MM.1S (cell line): ENCODE measurements around the gene PEX5.

ENCODE experiments used
- DNase-seq: peaks from one replicate; pipeline ENCODE4 v3.0.0-alpha.2; 2015
- H2AFZ ChIP-seq: fragments of 300-600 bp; sonication (generic); 2 replicates; pipeline ENCODE4 v1.6.0; 2016; ENCODE audit warnings: antibody characterized with exemption, low read length
- H3F3A ChIP-seq: fragments of 300-600 bp; sonication (generic); 2 replicates; pipeline ENCODE4 v1.6.1; 2016; ENCODE audit warnings: mild to moderate bottlenecking, antibody characterized with exemption, low read length, moderate library complexity, mixed read lengths; ENCODE audit not compliant: insufficient read depth
- H3K27ac ChIP-seq: fragments of 300-600 bp; sonication (generic); 2 replicates; pipeline ENCODE4 v1.5.1; 2016; ENCODE audit warnings: mild to moderate bottlenecking, low read length
- H3K27me3 ChIP-seq: fragments of 300-600 bp; sonication (generic); replicated peaks from 2 replicates; pipeline ENCODE4 v1.6.0; 2016; ENCODE audit warnings: low read length; ENCODE audit not compliant: insufficient read depth
- H3K36me3 ChIP-seq: fragments of 300-600 bp; sonication (generic); replicated peaks from 2 replicates; pipeline ENCODE4 v1.6.1; 2016; ENCODE audit warnings: mild to moderate bottlenecking, low read length, mixed read lengths; ENCODE audit not compliant: insufficient read depth
- H3K4me1 ChIP-seq: fragments of 300-600 bp; sonication (generic); 2 replicates; pipeline ENCODE4 v1.6.1; 2016; ENCODE audit warnings: low read length, mixed read lengths
- H3K4me2 ChIP-seq: fragments of 300-600 bp; sonication (generic); 2 replicates; pipeline ENCODE4 v1.6.0; 2016; ENCODE audit warnings: low read depth, low read length
- H3K4me3 ChIP-seq: fragments of 300-600 bp; sonication (generic); 2 replicates; pipeline ENCODE4 v1.5.1; 2016; ENCODE audit warnings: low read length, mixed read lengths
- H3K79me2 ChIP-seq: fragments of 300-600 bp; sonication (generic); 2 replicates; pipeline ENCODE4 v1.6.1; 2016; ENCODE audit warnings: mixed run types, low read length, mixed read lengths
- H3K9ac ChIP-seq: fragments of 300-600 bp; sonication (generic); 2 replicates; pipeline ENCODE4 v1.6.1; 2016; ENCODE audit warnings: low read length, mixed read lengths
- H3K9me2 ChIP-seq: fragments of 300-600 bp; sonication (generic); replicated peaks from 2 replicates; pipeline ENCODE4 v1.6.1; 2016; ENCODE audit warnings: mild to moderate bottlenecking, low read length, mixed read lengths; ENCODE audit not compliant: insufficient read depth
- H3K9me3 ChIP-seq: fragments of 300-600 bp; sonication (generic); replicated peaks from 2 replicates; pipeline ENCODE4 v1.6.1; 2016; ENCODE audit warnings: mild to moderate bottlenecking, low read length, mixed read lengths; ENCODE audit not compliant: insufficient read depth
- H4K20me1 ChIP-seq: fragments of 300-600 bp; sonication (generic); 2 replicates; pipeline ENCODE4 v1.6.1; 2016; ENCODE audit warnings: mild to moderate bottlenecking, low read length, moderate library complexity, mixed read lengths; ENCODE audit not compliant: insufficient read depth
- CTCF ChIP-seq: fragments of 300-600 bp; sonication (generic); IDR thresholded peaks from 2 replicates; pipeline ENCODE4 v1.5.1; 2016; ENCODE audit warnings: antibody characterized with exemption, low read length, mixed read lengths
- EZH2 ChIP-seq: fragments of 300-600 bp; sonication (generic); optimal IDR thresholded peaks from 2 replicates; pipeline ENCODE3; 2017; ENCODE audit warnings: low read depth, mild to moderate bottlenecking, antibody characterized with exemption, low read length, mixed read lengths
- EZH2phosphoT487 ChIP-seq: fragments of 300-600 bp; sonication (generic); IDR thresholded peaks from 2 replicates; pipeline ENCODE4 v1.6.1; 2018; ENCODE audit warnings: antibody characterized with exemption, low read length

PEX5 gene

DNA sequence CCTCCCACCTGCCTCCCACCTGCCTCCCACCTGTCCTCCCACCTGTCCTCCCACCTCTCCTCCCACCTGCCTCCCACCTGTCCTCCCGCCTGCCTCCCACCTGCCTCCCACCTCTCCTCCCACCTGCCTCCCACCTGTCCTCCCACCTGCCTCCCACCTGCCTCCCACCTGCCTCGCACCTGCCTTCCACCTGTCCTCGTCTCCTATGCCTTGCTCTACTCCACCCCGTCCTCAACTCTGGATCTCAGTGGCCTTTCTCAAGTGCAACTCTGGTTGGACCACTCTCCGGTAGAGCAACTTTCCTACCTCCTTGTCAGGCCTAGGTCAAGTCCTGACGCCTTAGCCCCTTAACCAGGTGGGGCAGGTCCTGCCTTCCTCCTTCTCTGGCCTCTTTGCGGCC, 29.3 kb upstream of the PEX5 start:
- no peak for TF ChIP-seq EZH2phosphoT487
- TF ChIP-seq EZH2, result no peak
- TF ChIP-seq CTCF, result no peak
- no peak overlapping the region for H2AFZ ChIP-seq
- H3K4me1 ChIP-seq, result no peaks in the 10 kb centered on the region
- H3F3A ChIP-seq, result no peaks in the 10 kb centered on the region
- no peaks in the 10 kb centered on the region for H4K20me1 ChIP-seq
- H3K9me3 ChIP-seq, result no peaks in the 10 kb centered on the region
- DNase-seq, result no peak
- no peak overlapping the region for H3K9ac ChIP-seq
- no peak overlapping the region for H3K27ac ChIP-seq
- no peak overlapping the region for H3K4me3 ChIP-seq
- H3K27me3 ChIP-seq, result no peaks in the 10 kb centered on the region; the same call in 1 of the 2 replicates
- H3K4me2 ChIP-seq, result no peak overlapping the region
- no peaks in the 10 kb centered on the region for H3K79me2 ChIP-seq
- H3K9me2 ChIP-seq, result no peaks in the 10 kb centered on the region
- no peaks in the 10 kb centered on the region for H3K36me3 ChIP-seq

DNA sequence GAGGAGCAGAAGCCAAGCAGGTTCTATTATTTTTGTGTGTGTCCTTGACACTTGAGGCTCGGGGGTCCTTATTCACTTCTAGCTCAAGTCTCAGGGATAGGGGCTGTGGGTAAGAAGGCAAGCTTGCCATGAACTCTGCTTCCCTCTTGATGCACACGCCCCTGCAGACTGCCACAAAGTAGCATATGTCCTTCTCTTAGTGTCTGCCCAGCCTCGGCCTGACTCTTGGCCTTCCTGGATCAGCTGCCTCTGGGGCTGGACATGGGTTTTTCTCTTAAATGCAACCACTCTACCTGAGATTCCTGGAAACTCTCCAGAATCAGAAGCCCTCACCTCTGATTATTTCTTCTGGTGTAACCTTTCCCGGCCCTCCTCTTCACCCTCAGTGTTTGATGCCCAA, 28.2 kb upstream of the PEX5 start:
- no peaks in the 10 kb centered on the region for H4K20me1 ChIP-seq
- H3K4me1 ChIP-seq, result no peaks in the 10 kb centered on the region
- H3K9me2 ChIP-seq, result no peaks in the 10 kb centered on the region
- H3K36me3 ChIP-seq, result no peaks in the 10 kb centered on the region
- no peaks in the 10 kb centered on the region for H3K79me2 ChIP-seq
- no peaks in the 10 kb centered on the region; the same call in 1 of the 2 replicates for H3K27me3 ChIP-seq
- no peaks in the 10 kb centered on the region for H3K9me3 ChIP-seq
- H3K27ac ChIP-seq, result no peak overlapping the region
- no peak overlapping the region for H3K4me3 ChIP-seq
- H3K9ac ChIP-seq, result no peak overlapping the region
- H2AFZ ChIP-seq, result no peak overlapping the region
- no peak for TF ChIP-seq EZH2
- no peak for TF ChIP-seq EZH2phosphoT487
- no peak for TF ChIP-seq CTCF
- DNase-seq, result no peak
- no peak overlapping the region for H3K4me2 ChIP-seq
- no peaks in the 10 kb centered on the region for H3F3A ChIP-seq

DNA sequence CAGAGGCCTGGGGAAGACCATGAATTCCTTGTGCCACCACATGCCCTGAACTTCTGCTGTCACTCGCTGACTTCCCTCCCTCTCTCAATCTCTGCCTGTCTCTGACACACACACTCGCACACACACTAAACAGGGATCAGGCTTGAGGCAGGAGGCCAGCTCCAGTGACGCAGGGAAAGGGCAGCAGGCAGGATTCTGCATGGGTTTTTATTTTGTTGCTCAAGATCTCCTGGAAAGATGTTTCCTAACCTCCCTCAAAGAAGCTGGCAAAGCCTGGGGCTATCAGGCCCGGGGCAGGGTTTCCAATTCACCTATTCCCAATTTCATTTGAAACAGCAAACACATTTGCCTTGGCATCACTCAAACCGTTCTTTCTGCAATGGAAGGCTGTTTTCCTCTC, 27.7 kb upstream of the PEX5 start:
- DNase-seq, result no peak

More for the DNA sequence above, 27.7 kb upstream of the PEX5 start:
- Histone ChIP-seq H4K20me1 (no peaks in the 10 kb centered on the region), H3K4me1 (no peaks in the 10 kb centered on the region), H3K9me2 (no peaks in the 10 kb centered on the region), H2AFZ (no peak overlapping the region), H3K79me2 (no peaks in the 10 kb centered on the region), H3K4me2 (no peak overlapping the region), H3K9me3 (no peaks in the 10 kb centered on the region), H3F3A (no peaks in the 10 kb centered on the region), H3K27ac (no peak overlapping the region), H3K4me3 (no peak overlapping the region), H3K9ac (no peak overlapping the region), H3K27me3 (no peaks in the 10 kb centered on the region; the same call in 1 of the 2 replicates), H3K36me3 (no peaks in the 10 kb centered on the region)
- TF ChIP-seq CTCF (no peak), EZH2phosphoT487 (no peak), EZH2 (no peak)
